GM21528 (cell line): ENCODE results near the gene CFAP251.
A peak's percentile ranks its signal among the peaks of the same experiment; 100 is the strongest.
"Not testable (repeated sequence)": the region's sequence is repeated elsewhere in the genome, so short reads cannot be mapped to it uniquely, and the experiment has no call there.

Experiments
- ATAC-seq: cut with Tn5 transposase; IDR thresholded peaks from one replicate; pipeline ENCODE4 v1.9.1; 2021; ENCODE audit warnings: mild to moderate bottlenecking, moderate library complexity; ENCODE audit not compliant: unreplicated experiment, low FRiP score

The CFAP251 gene

DNA sequence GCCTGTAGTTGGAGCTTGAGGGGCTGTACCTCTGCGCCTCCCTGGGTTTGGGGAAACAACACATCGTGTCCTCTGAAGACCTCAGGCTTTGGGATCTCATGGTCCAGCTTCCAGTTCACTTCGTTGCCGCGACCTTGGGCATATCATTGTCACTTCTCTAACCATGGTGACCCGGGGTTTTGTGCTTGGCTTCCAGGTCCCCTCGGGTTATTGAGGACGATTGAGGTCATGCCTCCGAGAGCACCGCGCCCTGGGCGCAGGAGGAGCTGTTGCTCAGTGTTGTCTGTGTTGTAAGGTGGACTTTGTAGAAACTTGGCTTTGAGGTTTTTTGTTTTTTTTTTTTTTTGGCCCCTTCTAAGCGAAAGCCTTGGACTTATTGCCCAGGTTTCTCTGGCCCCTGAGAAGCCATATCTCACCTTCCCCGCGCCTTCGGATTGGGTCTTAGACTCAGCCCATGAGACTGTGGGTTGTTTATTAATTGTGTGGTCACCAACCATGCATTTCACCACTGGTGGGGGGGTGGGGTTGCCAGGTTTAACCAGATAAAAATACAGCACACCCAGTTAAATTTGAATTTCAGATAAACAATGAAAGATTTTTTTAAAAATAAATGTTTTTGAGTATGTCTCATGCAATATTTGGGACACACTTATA, 105.9 kb downstream of the CFAP251 start:
- no peak for ATAC-seq

- ATAC-seq: no peak
These were observed 108.4 kb downstream of the CFAP251 start for GRCh38 chr12:122026706-122027333.

DNA sequence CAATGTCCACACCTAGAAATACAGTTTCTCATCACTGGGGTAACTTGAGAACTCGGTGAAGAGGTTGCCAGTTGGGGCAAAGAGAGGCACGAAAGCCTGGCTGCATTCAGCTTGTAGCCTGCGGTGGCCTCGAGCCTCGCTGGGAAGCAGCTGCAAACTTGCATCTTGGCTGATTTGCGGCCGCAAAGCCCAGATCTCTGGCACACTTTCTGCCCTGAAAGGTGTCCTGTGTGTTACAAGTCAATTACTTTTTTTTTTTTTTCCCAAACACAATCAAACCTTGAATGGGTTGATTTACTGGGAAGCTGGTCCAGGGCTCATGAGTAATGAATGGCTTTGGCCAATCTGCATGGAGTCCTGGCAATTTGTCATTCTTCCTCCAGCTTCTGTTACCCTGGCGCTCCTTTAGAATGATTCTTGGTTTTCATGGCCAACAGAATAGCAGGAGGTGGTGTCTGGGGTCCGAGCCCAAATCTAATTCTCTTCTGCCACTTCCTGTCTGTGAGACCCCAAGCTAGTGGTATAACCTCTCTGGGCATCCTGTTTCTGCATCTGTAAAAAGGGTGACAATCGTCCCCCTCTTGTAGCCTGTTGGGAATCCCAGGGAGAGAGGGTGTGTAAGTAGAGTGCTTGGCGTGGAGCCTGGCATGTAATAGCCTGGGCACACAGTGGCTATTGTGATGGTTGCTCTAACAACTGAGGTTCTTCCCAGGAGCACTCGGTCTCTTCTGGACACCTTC, 109.9 kb downstream of the CFAP251 start:
- ATAC-seq: no peak

DNA sequence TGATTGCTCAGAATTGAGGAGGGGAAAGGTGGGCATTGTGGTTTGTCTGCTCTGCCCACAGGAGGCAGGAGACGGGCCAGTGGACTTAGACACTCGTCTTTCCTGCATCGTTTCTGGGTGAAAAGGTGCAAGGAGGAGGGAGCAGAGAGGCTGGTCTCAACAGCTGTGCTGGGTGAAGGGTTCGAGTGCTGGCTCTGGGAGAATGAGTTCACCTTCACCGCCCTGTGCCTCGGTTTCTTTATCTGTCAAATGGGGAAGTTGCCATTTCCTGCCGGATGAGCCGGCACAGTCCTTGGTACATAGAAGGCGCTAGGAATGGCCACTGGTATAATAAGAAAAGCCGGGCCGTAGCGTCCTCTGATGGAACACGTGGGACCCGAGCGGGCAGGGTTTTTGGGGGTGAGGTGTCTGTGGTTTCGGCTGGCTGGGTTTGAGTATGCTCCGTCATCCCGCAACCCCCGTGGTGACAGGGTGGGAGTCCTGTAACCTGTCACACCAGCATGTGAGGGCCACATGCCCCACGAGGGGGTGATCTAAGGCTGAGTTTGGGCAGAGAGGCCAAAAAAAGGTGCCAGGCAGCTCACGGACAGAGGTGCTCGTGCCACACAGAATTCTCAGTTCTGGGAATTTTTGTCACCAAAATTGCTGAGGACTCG, 110.6 kb downstream of the CFAP251 start:
- peak; percentile 50 for ATAC-seq

DNA sequence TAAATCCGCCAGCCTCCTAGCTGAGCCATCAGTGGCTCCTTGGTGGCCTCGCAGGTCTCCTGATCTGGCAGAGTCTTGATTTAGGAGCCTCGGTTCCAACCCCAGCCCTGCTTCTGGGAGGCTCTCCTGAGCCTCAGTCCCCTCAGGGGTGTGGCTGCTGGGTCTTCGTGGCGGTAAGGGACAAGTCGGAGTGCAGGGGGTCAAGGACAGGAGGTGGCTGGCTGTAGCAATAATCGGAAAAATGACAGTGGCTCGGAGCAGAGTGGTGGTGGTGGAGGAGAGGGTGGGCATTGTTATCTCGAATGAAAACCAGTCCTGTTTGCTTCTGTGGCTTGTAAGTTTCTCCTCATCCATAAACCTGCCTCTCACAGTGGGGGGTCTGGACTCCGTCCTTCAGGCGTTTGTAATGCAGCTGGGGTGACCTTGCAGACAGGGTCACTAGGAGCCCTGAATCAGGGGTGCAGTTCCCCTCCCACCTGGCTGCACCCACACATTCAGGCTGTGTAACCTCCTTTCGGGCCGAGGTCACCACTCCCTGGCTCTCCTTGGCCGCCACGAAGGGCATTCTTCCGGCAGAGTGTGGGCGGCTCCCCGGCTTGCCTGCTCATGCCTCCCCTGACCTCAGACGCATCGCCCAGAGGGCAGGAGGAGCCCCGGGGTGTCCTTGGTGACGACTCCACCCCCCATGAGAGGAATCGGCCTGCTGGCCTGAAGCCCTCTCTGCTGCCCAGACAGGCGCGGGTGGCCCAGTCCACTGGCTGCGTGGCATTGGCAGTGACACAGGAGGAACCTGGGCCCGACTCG, 111.4 kb downstream of the CFAP251 start:
- peak; percentile 10 for ATAC-seq

DNA sequence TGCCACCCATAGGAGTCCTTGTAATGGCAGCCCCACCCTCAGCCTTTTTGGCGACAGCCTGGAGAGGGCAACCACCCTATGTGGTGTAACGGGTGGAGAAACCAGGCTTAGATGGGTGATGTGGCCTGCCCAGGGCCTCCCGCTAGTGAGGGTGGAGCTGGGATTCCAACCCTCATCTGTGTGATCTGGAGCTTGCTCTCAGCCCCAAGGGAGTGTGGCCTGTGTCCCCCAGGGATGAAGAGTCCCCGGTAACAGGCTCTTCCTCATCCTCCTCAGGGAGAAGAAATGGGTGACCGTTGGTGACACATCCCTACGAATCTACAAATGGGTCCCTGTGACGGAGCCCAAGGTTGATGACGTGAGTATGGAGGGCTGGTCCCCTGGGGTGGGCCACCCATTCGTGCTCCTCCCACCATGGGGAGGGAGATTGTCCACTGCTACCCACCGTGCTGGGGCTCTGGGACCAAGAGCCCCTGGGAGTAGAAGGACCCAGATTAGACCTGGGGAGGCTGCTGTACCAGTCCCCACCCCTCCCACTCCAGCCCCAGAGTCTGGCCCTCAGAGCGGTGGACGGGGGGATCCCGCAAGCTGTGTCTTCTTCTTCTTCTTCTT, 112.1 kb downstream of the CFAP251 start:
- no peak for ATAC-seq

DNA sequence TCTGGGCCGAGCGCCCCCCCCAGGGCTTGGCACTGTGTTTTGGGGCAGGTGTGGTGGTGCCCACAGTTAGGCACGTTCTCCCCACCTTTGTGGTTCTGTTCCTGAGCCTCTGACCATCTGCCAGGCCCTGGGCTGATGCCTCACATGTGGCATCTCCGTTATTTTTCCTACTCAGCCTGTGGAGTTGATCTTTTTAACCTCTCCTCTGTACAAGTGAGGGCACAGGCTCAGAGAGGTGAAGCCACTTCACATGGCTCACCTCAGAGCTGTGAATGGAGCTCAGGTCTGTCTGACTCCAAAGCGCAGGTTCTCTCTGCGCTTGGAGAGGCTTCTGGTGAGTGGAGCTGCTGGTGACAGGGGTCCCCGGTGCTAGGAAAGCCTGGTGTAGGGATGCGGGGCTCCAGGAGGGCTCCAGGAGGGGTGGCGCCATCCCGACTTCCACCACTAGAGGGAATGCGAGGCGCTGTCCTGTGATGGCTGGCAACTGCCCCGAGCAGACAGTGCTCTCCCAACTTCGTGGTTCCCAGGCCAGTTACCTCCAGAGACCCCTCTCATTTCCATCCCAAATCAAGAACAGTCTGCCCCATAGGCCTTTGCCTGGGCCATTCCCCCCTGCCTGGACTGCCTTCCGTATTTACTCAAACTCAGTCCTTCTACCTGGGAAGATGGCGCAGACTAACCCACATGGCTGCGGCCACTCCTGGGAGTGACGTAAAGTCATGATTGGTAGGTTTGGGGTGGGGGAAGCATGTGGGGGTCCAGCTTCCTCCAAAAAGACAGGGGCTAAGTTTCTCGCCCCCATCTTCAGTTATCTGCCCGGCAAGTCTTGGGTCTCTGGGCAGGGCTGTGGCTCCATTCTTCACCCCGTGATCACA, 113.2 kb downstream of the CFAP251 start:
- ATAC-seq: no peak

- no peak for ATAC-seq
These were observed 114.2 kb downstream of the CFAP251 start for GRCh38 chr12:122032580-122032979.

GRCh38 chr12:122035292-122035691, 116.9 kb downstream of the CFAP251 start:
- no peak for ATAC-seq

GRCh38 chr12:122036153-122036552, 117.8 kb downstream of the CFAP251 start:
- ATAC-seq: no peak

DNA sequence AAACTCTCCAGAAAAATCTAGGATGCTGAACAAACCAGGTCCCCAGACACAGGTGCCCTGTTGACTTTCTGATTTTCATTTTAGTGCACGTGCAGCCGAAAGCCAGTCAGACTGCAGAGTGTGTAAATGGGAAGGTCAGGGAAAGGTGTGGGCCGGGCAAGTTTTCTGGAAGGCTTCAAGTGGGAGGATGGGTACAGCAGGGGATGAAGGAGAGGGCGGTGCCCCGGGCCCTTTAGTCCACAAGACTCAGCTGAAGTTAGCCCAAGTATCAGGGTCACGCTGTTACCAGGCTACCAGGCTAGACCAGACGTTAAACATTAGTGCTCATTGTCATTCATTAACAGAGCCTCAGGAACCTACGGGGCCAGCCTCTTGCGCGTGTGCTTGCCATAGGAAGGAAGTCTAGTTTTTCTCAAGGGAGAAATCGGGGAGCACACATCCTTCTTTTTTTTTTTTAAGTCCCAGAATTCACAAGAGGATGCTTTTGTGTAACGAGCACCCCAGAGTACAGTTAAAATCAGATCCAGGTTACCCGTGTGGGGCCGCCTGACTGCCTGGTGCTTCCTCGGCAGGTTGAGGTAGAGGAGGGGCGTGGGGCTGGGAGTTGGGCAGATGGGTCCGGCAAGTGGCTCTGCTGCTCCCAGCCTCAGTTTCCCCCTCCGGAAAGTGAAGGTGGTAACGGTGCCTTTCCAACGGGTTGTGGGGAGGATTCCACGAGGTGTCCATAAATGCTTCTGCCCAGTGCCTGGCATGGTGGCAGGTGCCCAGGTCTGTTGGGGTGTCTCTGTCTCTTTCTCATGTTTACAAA, 122.4 kb downstream of the CFAP251 start:
- no peak for ATAC-seq

GRCh38 chr12:122041458-122041857, 123.1 kb downstream of the CFAP251 start:
- not testable (repeated sequence) for ATAC-seq

- no peak for ATAC-seq
These were observed 124.5 kb downstream of the CFAP251 start for GRCh38 chr12:122042910-122043309.

GRCh38 chr12:122043476-122043875, 125.1 kb downstream of the CFAP251 start:
- no peak for ATAC-seq

DNA sequence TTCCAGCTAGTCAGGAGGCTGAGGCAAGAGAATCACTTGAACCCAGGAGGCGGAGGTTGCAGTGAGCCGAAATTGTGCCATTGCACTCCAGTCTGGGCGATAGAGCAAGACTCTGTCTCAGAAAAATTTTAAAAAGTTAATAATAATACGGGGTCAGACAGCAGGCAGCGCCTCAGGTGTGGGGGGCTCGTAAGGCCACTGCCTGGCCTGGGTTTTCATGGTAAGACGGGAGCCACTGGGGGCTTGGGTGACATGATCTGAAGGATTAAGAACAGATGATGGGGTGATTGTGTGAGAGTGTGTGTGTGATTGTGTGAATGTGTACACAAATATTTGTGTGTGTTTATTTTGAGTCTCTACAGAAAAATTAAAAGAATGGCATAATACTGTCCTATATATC, 126.9 kb downstream of the CFAP251 start:
- ATAC-seq: no peak

DNA sequence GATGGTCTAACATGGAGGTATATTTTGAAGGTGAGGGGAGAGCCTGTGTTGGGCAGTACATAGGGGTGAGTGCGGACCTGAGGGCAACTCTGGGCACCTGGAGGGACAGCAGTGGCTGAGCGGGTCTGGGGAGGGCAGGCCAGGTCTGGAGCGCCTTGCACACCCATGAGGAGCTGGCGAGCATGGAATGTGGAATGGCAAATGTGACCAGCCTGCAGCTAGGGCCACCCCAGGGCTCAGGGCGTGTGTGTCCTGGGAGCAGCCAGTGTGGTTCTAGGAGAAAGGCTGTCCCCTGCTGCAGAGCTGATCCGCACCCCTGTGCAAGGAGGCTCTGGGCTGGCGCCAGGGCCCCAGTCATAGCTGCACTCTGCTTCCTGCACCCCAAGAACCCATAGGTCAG, 127.8 kb downstream of the CFAP251 start:
- no peak for ATAC-seq

GRCh38 chr12:122048151-122048550, 129.8 kb downstream of the CFAP251 start:
- ATAC-seq: no peak

- no peak for ATAC-seq
These were observed 131.4 kb downstream of the CFAP251 start for GRCh38 chr12:122049827-122050226.
